ENCODE measurements around the gene MOB1B.

- TF ChIP-seq, protein P1, sequence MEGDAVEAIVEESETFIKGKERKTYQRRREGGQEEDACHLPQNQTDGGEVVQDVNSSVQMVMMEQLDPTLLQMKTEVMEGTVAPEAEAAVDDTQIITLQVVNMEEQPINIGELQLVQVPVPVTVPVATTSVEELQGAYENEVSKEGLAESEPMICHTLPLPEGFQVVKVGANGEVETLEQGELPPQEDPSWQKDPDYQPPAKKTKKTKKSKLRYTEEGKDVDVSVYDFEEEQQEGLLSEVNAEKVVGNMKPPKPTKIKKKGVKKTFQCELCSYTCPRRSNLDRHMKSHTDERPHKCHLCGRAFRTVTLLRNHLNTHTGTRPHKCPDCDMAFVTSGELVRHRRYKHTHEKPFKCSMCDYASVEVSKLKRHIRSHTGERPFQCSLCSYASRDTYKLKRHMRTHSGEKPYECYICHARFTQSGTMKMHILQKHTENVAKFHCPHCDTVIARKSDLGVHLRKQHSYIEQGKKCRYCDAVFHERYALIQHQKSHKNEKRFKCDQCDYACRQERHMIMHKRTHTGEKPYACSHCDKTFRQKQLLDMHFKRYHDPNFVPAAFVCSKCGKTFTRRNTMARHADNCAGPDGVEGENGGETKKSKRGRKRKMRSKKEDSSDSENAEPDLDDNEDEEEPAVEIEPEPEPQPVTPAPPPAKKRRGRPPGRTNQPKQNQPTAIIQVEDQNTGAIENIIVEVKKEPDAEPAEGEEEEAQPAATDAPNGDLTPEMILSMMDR (IDR thresholded peaks at IDR 0.05) = no peak
- TF ChIP-seq POLR2A (IDR thresholded peaks at IDR 0.05) = no peak
- TF ChIP-seq EP300 (IDR thresholded peaks at IDR 0.05) = no peak
Observed at GRCh38 chr4:70932984-70933383, 30.8 kb downstream of the MOB1B start.
